Measurements from ENCODE around the gene ARHGAP26.

- TF ChIP-seq CTCF (conservative IDR thresholded peaks at IDR 0.05 in 1 of 2, IDR thresholded peaks at IDR 0.05 in 1 of 2; ENCODE audit: low read depth in 1 of 2, low read length in 2 of 2) (no peak), EZH2 (IDR thresholded peaks at IDR 0.05; ENCODE audit: low read length, missing control alignments) (no peak)
These were observed 435.2 kb downstream of the ARHGAP26 start for GRCh38 chr5:143205386-143205785.
